Mesenchymal stem cell (in vitro differentiated cells and primary cell): ENCODE results near the gene PRR22.
A peak's percentile ranks its signal among the peaks of the same experiment; 100 is the strongest.
"Not testable (repeated sequence)": the region's sequence is repeated elsewhere in the genome, so short reads cannot be mapped to it uniquely, and the experiment has no call there.

ENCODE experiments used
- DNase-seq: peaks from one replicate; pipeline ENCODE4 v3.0.0-alpha.2; 2013
- H2AFZ ChIP-seq: one replicate; pipeline ENCODE4 v1.6.1; 2013; ENCODE audit warnings: low read depth, mild to moderate bottlenecking, control low read depth, inconsistent platforms, low read length, moderate library complexity
- H2AK5ac ChIP-seq: 2 replicates; pipeline ENCODE4 v1.6.1; 2013; ENCODE audit warnings: low read length, moderate library complexity, mild to moderate bottlenecking, inconsistent platforms; ENCODE audit not compliant: severe bottlenecking
- H2BK120ac ChIP-seq: one replicate; pipeline ENCODE4 v1.6.1; 2013; ENCODE audit warnings: low read depth, mild to moderate bottlenecking, inconsistent platforms, low read length, moderate library complexity
- H2BK12ac ChIP-seq, 2 experiments: one replicate each; pipeline ENCODE4 v1.6.1; 2013; ENCODE audit warnings: inconsistent platforms in 2 of 2, low read length in 2 of 2, mild to moderate bottlenecking in 2 of 2, moderate library complexity in 2 of 2, control low read depth in 1 of 2
- H2BK15ac ChIP-seq: one replicate; pipeline ENCODE4 v1.6.1; 2013; ENCODE audit warnings: mild to moderate bottlenecking, low read depth, inconsistent platforms; ENCODE audit not compliant: poor library complexity, severe bottlenecking
- H2BK5ac ChIP-seq: 2 replicates; pipeline ENCODE4 v1.6.1; 2013; ENCODE audit warnings: low read depth, mild to moderate bottlenecking, low read length, control low read depth, inconsistent platforms; ENCODE audit not compliant: poor library complexity, severe bottlenecking
- H3K14ac ChIP-seq, 2 experiments: one replicate each; pipeline ENCODE4 v1.6.1; 2013; ENCODE audit warnings: inconsistent platforms in 2 of 2, low read length in 2 of 2, control low read depth in 1 of 2, mild to moderate bottlenecking in 1 of 2, moderate library complexity in 1 of 2
- H3K18ac ChIP-seq, 2 experiments: one replicate each; pipeline ENCODE4 v1.6.1; 2013; ENCODE audit warnings: inconsistent platforms in 2 of 2, low read length in 2 of 2, control low read depth in 1 of 2, low read depth in 1 of 2, mild to moderate bottlenecking in 1 of 2
- H3K23ac ChIP-seq, 2 experiments: one replicate each; pipeline ENCODE4 v1.6.1; 2013; ENCODE audit warnings: inconsistent platforms in 2 of 2, low read length in 2 of 2, mild to moderate bottlenecking in 2 of 2, moderate library complexity in 2 of 2, control low read depth in 1 of 2
- H3K27ac ChIP-seq: 2 replicates; pipeline ENCODE4 v1.5.1; 2013; ENCODE audit warnings: mild to moderate bottlenecking, moderate library complexity, low read length, control low read depth, inconsistent platforms; ENCODE audit not compliant: poor library complexity, severe bottlenecking
- H3K27me3 ChIP-seq, 2 experiments: 2 replicates each; pipeline versions ENCODE4 v1.6.1 to v1.7.0; 2013; ENCODE audit warnings: low read length in 2 of 2, mild to moderate bottlenecking in 2 of 2, moderate library complexity in 2 of 2, control low read depth in 1 of 2, inconsistent platforms in 1 of 2; ENCODE audit not compliant: control insufficient read depth in 1 of 2, insufficient read depth in 1 of 2
- H3K36me3 ChIP-seq, 2 experiments: 2 replicates each; pipeline versions ENCODE4 v1.6.1 to v1.7.0; 2013; ENCODE audit warnings: low read length in 2 of 2, control low read depth in 1 of 2, inconsistent platforms in 1 of 2, low read depth in 1 of 2, mild to moderate bottlenecking in 1 of 2; ENCODE audit not compliant: insufficient read depth in 2 of 2, control insufficient read depth in 1 of 2
- H3K4ac ChIP-seq, 2 experiments: one replicate each; pipeline ENCODE4 v1.6.1; 2013; ENCODE audit warnings: inconsistent platforms in 2 of 2, low read length in 2 of 2, mild to moderate bottlenecking in 2 of 2, moderate library complexity in 2 of 2, control low read depth in 1 of 2, low read depth in 1 of 2
- H3K4me1 ChIP-seq: 2 replicates; pipeline ENCODE4 v1.6.1; 2013; ENCODE audit warnings: low read depth, low read length, control low read depth; ENCODE audit not compliant: control insufficient read depth, insufficient read depth
- H3K4me2 ChIP-seq: 2 replicates; pipeline ENCODE4 v1.6.1; 2013; ENCODE audit warnings: low read length, mild to moderate bottlenecking, inconsistent platforms; ENCODE audit not compliant: poor library complexity, severe bottlenecking
- H3K4me3 ChIP-seq, 2 experiments: 2 replicates each; pipeline versions ENCODE4 v1.5.1 to v1.7.0; 2013; ENCODE audit warnings: low read length in 2 of 2, mild to moderate bottlenecking in 2 of 2, control low read depth in 1 of 2, low read depth in 1 of 2; ENCODE audit not compliant: insufficient read depth in 1 of 2
- H3K79me1 ChIP-seq: replicated peaks from 2 replicates; pipeline ENCODE4 v1.6.1; 2013; ENCODE audit warnings: mild to moderate bottlenecking, control low read depth, low read length, inconsistent platforms; ENCODE audit not compliant: poor library complexity, severe bottlenecking
- H3K9ac ChIP-seq: 2 replicates; pipeline ENCODE4 v1.7.0; 2013; ENCODE audit warnings: mild to moderate bottlenecking, low read length, moderate library complexity
- H3K9me3 ChIP-seq: 2 replicates; pipeline ENCODE4 v1.7.0; 2013; ENCODE audit warnings: mild to moderate bottlenecking, low read length; ENCODE audit not compliant: control insufficient read depth
- H4K8ac ChIP-seq: one replicate; pipeline ENCODE4 v1.6.1; 2013; ENCODE audit warnings: inconsistent platforms, mild to moderate bottlenecking, low read length, moderate library complexity
- H4K91ac ChIP-seq: one replicate; pipeline ENCODE4 v1.6.1; 2013; ENCODE audit warnings: mild to moderate bottlenecking, low read length, inconsistent platforms
- WGBS: methylation state at CpG from one replicate; pipeline ENCODE4 v1.1.7; 2013; ENCODE audit warnings: mixed read lengths; 5-methylcytosine and 5-hydroxymethylcytosine counted together

Gene PRR22

GRCh38 chr19:5738423-5738822 lies 46.1 kb downstream of the PRR22 start:
- Histone ChIP-seq H2AFZ (no peak overlapping the region), H2BK12ac (no peak overlapping the region), H4K91ac (no peak overlapping the region), H2BK15ac (no peak overlapping the region), H2BK5ac (no peak overlapping the region), H3K18ac (no peak overlapping the region), H4K8ac (no peak overlapping the region), H3K23ac (no peak overlapping the region), H3K27ac (no peak overlapping the region), H3K9me3 (no peaks in the 10 kb centered on the region), H3K27me3 (no peaks in the 10 kb centered on the region), H3K4me2 (no peak overlapping the region), H3K9ac (no peak overlapping the region), H3K79me1 (no peaks in the 10 kb centered on the region), H3K36me3 (no peaks in the 10 kb centered on the region), H3K4me1 (peaks cover 2% of the 10 kb centered on the region), H2AK5ac (no peak overlapping the region), H3K14ac (no peak overlapping the region), H2BK120ac (no peak overlapping the region), H3K4me3 (no peak overlapping the region), H3K4ac (no peak overlapping the region)
- 50% methylated on average over 8 of the region's 8 CpGs for WGBS
- peak; percentile 89 for DNase-seq

DNA sequence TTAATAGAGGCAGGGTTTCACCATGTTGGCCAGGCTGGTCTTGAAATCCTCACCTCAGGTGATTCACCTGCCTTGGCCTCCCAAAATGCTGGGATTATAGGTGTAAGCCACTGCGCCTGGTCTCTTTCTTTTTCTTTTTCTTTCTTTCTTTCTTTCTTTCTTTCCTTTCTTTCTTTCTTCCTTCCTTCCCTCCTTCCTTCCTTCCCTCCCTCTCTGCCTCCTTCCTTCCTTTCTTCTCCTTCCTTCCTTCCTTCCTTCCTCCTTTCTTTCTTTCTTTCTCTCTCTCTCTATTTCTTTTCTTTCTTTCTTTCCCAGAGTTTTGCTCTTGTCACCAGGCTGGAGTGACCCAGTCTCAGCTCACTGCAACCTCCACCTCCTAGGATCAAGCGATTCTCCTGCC lies 51.4 kb downstream of the PRR22 start:
- not testable (repeated sequence) for H2AK5ac ChIP-seq, H2BK15ac ChIP-seq, H3K9ac ChIP-seq, H4K91ac ChIP-seq, H2AFZ ChIP-seq, H3K9me3 ChIP-seq, H3K18ac ChIP-seq, H3K4me2 ChIP-seq, H3K4me1 ChIP-seq, H3K79me1 ChIP-seq, H3K27ac ChIP-seq, H3K4me3 ChIP-seq, H4K8ac ChIP-seq, H2BK120ac ChIP-seq, H2BK5ac ChIP-seq, H3K4ac ChIP-seq, H3K23ac ChIP-seq, DNase-seq, H2BK12ac ChIP-seq, H3K36me3 ChIP-seq, H3K14ac ChIP-seq, H3K27me3 ChIP-seq
- 85% methylated on average over 2 of the region's 2 CpGs for WGBS
